CD4-positive, alpha-beta T cell treated with Interleukin-10 for 1 hour (primary cell): ENCODE measurements around the gene CACUL1.

ENCODE experiments used
- DNase-seq: peaks from one replicate; pipeline ENCODE4 v3.0.0-alpha.2; 2020

Gene CACUL1

GRCh38 chr10:118629211-118629610 is 125.6 kb downstream of the CACUL1 start:
- DNase-seq: no peak

- DNase-seq: no peak
These were observed 126.4 kb downstream of the CACUL1 start for GRCh38 chr10:118628397-118628796.

- no peak for DNase-seq
These were observed 127.8 kb downstream of the CACUL1 start for GRCh38 chr10:118626953-118627352.
